IPS-20b (cell line): ENCODE results near the gene KCTD2.

Source experiments
- H3K27ac ChIP-seq: one replicate; pipeline ENCODE4 v1.5.1; 2013; ENCODE audit warnings: low read length
- H3K27me3 ChIP-seq: 2 replicates; pipeline ENCODE4 v1.6.1; 2013; ENCODE audit warnings: mild to moderate bottlenecking, low read length, inconsistent platforms; ENCODE audit not compliant: insufficient read depth
- H3K36me3 ChIP-seq: 2 replicates; pipeline ENCODE4 v1.6.1; 2013; ENCODE audit warnings: low read depth, mild to moderate bottlenecking, inconsistent platforms, low read length, moderate library complexity; ENCODE audit not compliant: insufficient read depth
- H3K4me1 ChIP-seq: 2 replicates; pipeline ENCODE4 v1.6.1; 2013; ENCODE audit warnings: mild to moderate bottlenecking, control low read depth, inconsistent platforms, low read length, moderate library complexity; ENCODE audit not compliant: insufficient read depth
- H3K4me3 ChIP-seq: 2 replicates; pipeline ENCODE4 v1.5.1; 2013; ENCODE audit warnings: mild to moderate bottlenecking, low read length, inconsistent platforms
- H3K9ac ChIP-seq: 2 replicates; pipeline ENCODE4 v1.6.1; 2013; ENCODE audit warnings: low read depth, mild to moderate bottlenecking, inconsistent platforms, low read length, moderate library complexity
- H3K9me3 ChIP-seq: 2 replicates; pipeline ENCODE4 v1.6.1; 2013; ENCODE audit warnings: mild to moderate bottlenecking, low read depth, low read length, inconsistent platforms; ENCODE audit not compliant: insufficient read depth

KCTD2 gene

GRCh38 chr17:75082683-75083082, 35.7 kb downstream of the KCTD2 start:
- Histone ChIP-seq H3K27ac (no peak overlapping the region), H3K4me1 (peaks cover 18% of the 10 kb centered on the region; the same call in 1 of the 2 replicates), H3K9ac (no peak overlapping the region), H3K4me3 (no peak overlapping the region), H3K36me3 (no peaks in the 10 kb centered on the region), H3K9me3 (no peaks in the 10 kb centered on the region), H3K27me3 (no peaks in the 10 kb centered on the region)

GRCh38 chr17:75084039-75084660, 37.1 kb downstream of the KCTD2 start:
- no peak overlapping the region for H3K27ac ChIP-seq
- no peaks in the 10 kb centered on the region for H3K27me3 ChIP-seq
- H3K4me1 ChIP-seq, result peaks cover 12% of the 10 kb centered on the region; the same call in 1 of the 2 replicates
- no peaks in the 10 kb centered on the region for H3K9me3 ChIP-seq
- H3K4me3 ChIP-seq, result no peak overlapping the region
- no peaks in the 10 kb centered on the region for H3K36me3 ChIP-seq
- H3K9ac ChIP-seq, result no peak overlapping the region

GRCh38 chr17:75086496-75087181, 39.6 kb downstream of the KCTD2 start:
- no peaks in the 10 kb centered on the region for H3K27me3 ChIP-seq
- H3K27ac ChIP-seq, result peak overlapping the region; percentile 82
- H3K9me3 ChIP-seq, result no peaks in the 10 kb centered on the region
- peak overlapping the region; percentile 86; the same call in 1 of the 2 replicates for H3K9ac ChIP-seq
- H3K36me3 ChIP-seq, result no peaks in the 10 kb centered on the region
- H3K4me3 ChIP-seq, result peak overlapping the region; percentile 77; the same call in 1 of the 2 replicates
- peaks cover 23% of the 10 kb centered on the region for H3K4me1 ChIP-seq

- peaks cover 27% of the 10 kb centered on the region for H3K4me1 ChIP-seq
- peak overlapping the region; percentile 82 for H3K27ac ChIP-seq
- peak overlapping the region; percentile 86; the same call in 1 of the 2 replicates for H3K9ac ChIP-seq
- H3K27me3 ChIP-seq, result no peaks in the 10 kb centered on the region
- peak overlapping the region; percentile 77 for H3K4me3 ChIP-seq
- no peaks in the 10 kb centered on the region for H3K36me3 ChIP-seq
- H3K9me3 ChIP-seq, result no peaks in the 10 kb centered on the region
These were observed 40.1 kb downstream of the KCTD2 start for GRCh38 chr17:75087182-75087557.

GRCh38 chr17:75087558-75088453, 40.8 kb downstream of the KCTD2 start, which contains the start of gene SLC16A5:
Gene SLC16A5 (plus strand): TSS chr17:75087954. CDS start chr17:75093637, 5,683 bp downstream.
- peak within 1 kb of the TSS; percentile 77 for H3K4me3 ChIP-seq
- H3K27me3 ChIP-seq, result no peaks in the 10 kb centered on the region
- peak within 1 kb of the TSS; percentile 82 for H3K27ac ChIP-seq
- no peaks in the 10 kb centered on the region for H3K36me3 ChIP-seq
- peaks cover 23% of the 10 kb centered on the region for H3K4me1 ChIP-seq
- no peaks in the 10 kb centered on the region for H3K9me3 ChIP-seq
- H3K9ac ChIP-seq, result peak within 1 kb of the TSS; percentile 86; the same call in 1 of the 2 replicates

GRCh38 chr17:75088465-75089417, 41.7 kb downstream of the KCTD2 start:
- Histone ChIP-seq H3K4me3 (peak overlapping the region; percentile 77), H3K36me3 (no peaks in the 10 kb centered on the region), H3K4me1 (peaks cover 23% of the 10 kb centered on the region), H3K27me3 (no peaks in the 10 kb centered on the region), H3K27ac (peak overlapping the region; percentile 44), H3K9me3 (no peaks in the 10 kb centered on the region), H3K9ac (peak overlapping the region; percentile 86; the same call in 1 of the 2 replicates)

- Histone ChIP-seq H3K36me3 (no peaks in the 10 kb centered on the region), H3K4me3 (no peak overlapping the region), H3K9ac (peak overlapping the region; percentile 56), H3K27ac (no peak overlapping the region), H3K4me1 (peaks cover 23% of the 10 kb centered on the region), H3K9me3 (no peaks in the 10 kb centered on the region), H3K27me3 (no peaks in the 10 kb centered on the region)
These were observed 44.1 kb downstream of the KCTD2 start for GRCh38 chr17:75090871-75091854.

GRCh38 chr17:75091855-75092327, 44.9 kb downstream of the KCTD2 start:
- Histone ChIP-seq H3K4me3 (no peak overlapping the region), H3K27me3 (no peaks in the 10 kb centered on the region), H3K36me3 (no peaks in the 10 kb centered on the region), H3K9ac (no peak overlapping the region), H3K27ac (no peak overlapping the region), H3K9me3 (no peaks in the 10 kb centered on the region), H3K4me1 (peaks cover 21% of the 10 kb centered on the region)

GRCh38 chr17:75093548-75094158, 46.6 kb downstream of the KCTD2 start:
- Histone ChIP-seq H3K9me3 (no peaks in the 10 kb centered on the region), H3K27ac (no peak overlapping the region), H3K4me3 (no peak overlapping the region), H3K4me1 (peaks cover 19% of the 10 kb centered on the region), H3K36me3 (no peaks in the 10 kb centered on the region), H3K27me3 (no peaks in the 10 kb centered on the region), H3K9ac (no peak overlapping the region)
